ENCODE measurements around the gene HACE1.

The HACE1 gene

DNA sequence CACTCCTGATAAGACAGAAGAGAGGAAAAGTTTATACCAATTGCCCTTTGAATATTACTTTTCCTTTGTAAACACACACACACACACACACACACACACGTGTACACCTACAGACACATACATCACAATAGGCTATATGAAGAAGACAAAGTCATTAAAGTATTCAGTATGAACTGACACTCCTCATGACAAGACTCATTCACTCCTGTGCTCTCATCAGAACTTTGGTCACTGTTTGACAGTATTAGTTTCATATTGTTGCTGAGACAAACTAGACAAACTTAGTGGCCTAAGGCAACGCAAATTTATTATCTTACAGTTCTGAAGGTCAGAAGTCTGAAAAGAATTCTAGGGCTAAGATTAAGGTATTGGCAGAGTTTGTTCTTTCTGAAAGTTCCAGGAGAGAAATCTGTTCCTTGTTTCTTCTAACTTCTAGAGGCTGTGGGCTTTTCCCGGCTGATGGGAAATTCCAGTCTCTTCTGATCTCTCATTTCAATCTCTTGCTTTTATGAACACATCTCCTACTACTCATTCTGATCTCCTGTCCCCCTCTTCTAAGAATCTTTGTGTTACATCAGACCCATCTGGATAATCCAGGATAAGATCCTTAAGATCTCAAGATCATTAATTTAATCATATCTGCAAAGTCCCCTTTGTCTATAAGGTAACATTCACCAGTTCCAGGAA is 171.3 kb downstream of the HACE1 start:
- DNase-seq (ENCODE audit: low read depth in 2 of 2), result no peak

DNA sequence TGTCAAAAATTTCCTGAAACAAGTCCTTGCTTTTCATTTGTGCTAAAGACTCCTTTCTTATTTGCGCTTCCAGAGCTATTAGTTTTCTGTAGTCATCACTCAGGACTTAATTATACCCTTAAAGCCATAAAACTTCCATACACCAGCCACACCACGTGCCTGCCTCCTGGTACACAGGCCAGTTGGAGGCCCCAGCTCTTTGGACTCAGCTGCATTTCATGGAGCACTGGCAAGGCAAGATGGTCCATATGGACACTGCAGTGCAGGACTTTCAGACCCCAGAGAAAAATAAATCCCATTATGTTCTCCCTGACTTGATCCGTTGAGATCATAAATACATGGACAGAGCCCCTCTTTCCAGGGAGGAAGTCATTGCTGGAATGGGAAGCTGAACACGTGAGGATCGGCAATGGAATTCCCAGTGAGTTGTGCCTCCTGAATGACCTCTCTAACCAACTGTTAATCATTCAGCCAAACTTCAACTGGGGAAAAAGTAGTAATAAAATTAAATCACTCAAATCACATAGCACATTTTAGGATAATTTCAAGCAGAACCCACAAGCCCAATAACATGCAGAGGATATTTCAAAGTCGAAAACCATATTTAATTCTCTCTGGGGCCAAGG is 173.1 kb downstream of the HACE1 start:
- DNase-seq (ENCODE audit: low read depth in 2 of 2), result no peak

DNA sequence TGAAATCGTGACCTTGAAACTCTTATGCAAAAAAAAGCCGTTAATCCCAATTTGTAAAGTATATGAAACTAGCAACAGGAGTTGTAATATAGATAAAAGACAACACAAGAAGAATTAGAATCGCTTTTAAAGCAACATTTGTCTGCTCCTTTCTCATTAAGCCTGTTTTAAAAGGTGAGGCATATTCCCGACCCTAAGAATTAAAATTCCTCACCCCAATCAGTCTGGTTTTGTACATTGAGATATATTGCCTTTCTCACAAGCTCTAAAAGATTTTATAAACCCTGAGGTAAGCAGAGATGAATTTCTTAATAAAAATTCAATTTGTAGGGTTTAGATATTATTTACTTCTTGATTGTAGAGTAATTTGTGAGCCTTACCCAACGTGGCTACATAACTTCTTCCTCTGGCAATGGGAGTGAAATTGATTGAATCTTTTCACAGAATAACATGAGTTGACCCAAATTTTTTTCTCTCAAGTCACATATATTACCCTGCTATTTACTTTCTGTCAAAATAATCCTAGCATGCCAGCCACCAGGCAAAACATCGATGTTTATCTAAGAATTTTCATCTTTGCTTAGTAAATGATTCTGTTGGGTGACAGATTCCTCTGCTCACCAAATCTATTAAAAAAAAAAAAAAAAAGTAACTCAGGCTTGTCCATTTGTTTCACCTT is 173.7 kb downstream of the HACE1 start:
- no peak for DNase-seq (ENCODE audit: low read depth in 2 of 2)

DNA sequence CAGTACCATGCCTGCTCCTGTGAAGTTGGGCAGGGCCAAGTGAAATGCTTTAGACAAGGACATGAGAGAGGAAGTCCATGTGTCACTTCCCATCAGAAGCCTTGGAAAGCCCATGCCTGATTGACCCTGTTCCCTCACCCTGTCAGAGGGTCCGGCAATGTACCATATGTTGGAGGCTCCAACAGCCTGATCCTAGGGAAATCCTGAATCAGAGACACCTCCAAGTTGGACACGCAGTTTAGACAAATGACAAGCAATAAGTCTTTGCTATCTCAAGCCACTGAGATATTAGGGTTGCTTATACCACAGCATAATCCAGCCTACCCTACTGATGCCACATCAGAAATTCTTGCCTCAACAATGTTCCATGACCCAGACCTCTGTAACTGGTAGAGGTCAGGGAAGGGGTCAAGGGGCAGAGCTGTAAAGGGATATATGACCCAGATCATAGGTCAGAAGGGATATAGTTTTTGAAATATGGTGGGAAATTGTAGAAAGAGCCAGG is 174.8 kb downstream of the HACE1 start:
- DNase-seq (ENCODE audit: low read depth in 2 of 2), result no peak

DNA sequence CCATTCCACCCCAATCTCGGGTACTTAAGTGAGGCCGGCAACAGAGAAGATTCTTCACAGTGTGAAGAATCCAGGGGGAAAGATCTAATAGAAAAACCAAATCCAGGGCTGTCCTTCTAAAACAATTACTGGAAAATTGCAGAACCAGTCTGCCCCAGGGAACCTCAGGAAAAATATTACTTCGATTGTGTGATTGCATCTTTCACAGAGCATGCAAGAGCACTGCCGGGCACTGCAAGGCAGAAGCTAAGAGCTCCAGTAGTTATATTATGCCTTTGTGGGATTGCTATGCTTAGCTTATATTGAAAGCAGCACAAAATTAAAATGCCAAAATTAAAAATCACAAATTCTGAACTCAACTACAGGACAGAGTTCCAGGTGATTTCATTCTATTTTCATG is 175.9 kb downstream of the HACE1 start:
- DNase-seq (ENCODE audit: low read depth in 2 of 2), result no peak

DNA sequence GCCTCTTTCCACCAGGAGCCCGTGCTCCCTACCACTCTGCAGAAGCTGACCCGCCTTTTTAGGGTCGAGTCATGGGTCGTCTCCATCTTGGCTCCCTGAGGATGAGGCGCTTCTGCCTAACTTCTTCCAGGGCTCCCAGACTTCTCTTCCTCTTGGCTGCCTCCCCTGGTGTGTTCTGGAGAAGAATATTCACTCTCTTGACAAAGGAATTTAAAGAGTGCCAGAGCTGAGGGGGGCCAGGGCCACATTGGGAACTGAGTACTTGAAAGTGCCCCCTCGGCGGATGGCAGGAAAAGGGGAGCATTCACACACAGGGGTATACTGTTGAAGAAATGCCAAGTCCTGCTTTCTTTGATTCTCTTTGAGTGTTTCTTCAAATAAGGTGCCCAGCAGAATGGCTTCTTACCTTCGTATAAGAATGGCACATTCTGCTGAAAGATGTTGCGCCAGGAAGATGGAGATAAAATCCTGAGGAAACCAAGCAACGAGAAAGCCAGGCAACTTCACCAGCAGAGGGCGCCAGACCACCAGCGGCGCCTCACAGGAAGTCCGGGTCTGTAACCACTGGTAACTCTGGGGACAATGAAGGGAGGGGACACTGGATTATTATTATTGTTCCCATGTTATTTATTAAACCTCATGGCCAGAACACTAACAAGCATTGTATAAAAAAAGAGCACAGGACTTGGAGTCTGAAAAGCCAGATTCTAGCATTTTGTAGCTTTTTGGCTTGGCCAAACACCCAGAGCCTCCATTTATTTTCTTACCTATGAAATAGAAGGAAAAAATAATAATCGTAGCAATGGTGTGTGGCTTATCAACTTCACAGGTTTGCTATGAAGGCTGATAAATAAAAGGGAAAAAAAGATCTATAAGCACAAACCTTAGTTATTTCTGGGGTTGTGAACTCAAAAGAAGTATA is 176.7 kb downstream of the HACE1 start:
- DNase-seq (ENCODE audit: low read depth in 2 of 2), result no peak

DNA sequence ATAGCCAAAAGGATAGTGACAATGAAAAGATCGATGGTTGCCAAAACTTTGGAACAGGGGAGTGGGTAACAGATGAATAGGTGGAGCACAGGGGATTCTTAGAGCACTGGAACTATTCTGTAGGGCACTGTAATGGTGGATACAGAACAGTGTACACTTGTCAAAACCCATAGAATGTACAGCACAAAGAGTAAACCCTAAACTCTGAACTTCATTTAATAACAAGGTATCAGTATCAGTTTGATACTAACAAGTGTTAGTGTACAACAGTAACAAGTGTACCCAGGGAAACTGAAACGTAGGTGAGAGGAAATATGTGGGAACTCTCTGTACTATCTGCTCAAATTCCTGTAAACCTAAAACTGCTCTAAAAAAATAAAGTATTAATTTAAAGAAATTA is 179.2 kb downstream of the HACE1 start:
- DNase-seq (ENCODE audit: low read depth in 2 of 2), result no peak

DNA sequence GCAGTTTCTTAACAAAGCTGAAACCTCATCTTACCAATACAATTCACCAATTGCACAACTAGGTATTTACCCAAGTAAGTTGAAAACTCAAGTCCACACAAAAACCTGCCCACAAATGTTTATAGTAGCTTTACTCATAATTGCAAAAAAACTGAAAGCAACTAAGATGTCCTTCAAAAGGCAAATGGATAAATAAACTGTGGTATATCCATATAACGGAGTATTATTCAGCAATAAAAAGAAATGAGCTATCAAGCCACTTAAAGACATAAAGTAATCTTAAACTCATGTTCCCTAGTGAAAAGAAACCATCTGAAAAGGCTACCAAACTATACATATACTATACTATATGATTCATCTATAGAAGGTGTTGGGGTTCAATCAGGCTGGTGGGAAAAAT is 179.7 kb downstream of the HACE1 start:
- DNase-seq (ENCODE audit: low read depth in 2 of 2), result no peak

All from fibroblast of skin of left quadriceps (primary cell).